KOPT-K1 (cell line): Measurements from ENCODE around the gene SORCS2.

Source experiments
- H3K27ac ChIP-seq: fragments of 200-600 bp; sonication (generic); 2 replicates; pipeline ENCODE4 v1.5.1; 2016; ENCODE audit warnings: antibody characterized with exemption, mild to moderate bottlenecking, low read depth, low read length; ENCODE audit not compliant: poor library complexity, severe bottlenecking
- H3K36me3 ChIP-seq: fragments of 200-600 bp; sonication (generic); 2 replicates; pipeline ENCODE4 v1.5.1; 2017; ENCODE audit warnings: antibody characterized with exemption, mild to moderate bottlenecking, low read length, moderate library complexity; ENCODE audit not compliant: insufficient read depth
- H3K9me3 ChIP-seq: fragments of 200-600 bp; sonication (generic); 2 replicates; pipeline ENCODE4 v1.5.1; 2017; ENCODE audit warnings: antibody characterized with exemption, low read length, mild to moderate bottlenecking; ENCODE audit not compliant: insufficient read depth, poor library complexity, severe bottlenecking

Gene SORCS2

GRCh38 chr4:7713757-7714156 lies 521.4 kb downstream of the SORCS2 start:
- H3K36me3 ChIP-seq = no peaks in the 10 kb centered on the region
- H3K27ac ChIP-seq = no peak overlapping the region
- no peaks in the 10 kb centered on the region for H3K9me3 ChIP-seq

GRCh38 chr4:7714176-7714575 lies 521.8 kb downstream of the SORCS2 start:
- H3K9me3 ChIP-seq = no peaks in the 10 kb centered on the region
- H3K27ac ChIP-seq = no peak overlapping the region
- H3K36me3 ChIP-seq = no peaks in the 10 kb centered on the region

GRCh38 chr4:7714738-7715137 lies 522.4 kb downstream of the SORCS2 start:
- no peak overlapping the region for H3K27ac ChIP-seq
- H3K36me3 ChIP-seq = no peaks in the 10 kb centered on the region
- H3K9me3 ChIP-seq = no peaks in the 10 kb centered on the region

GRCh38 chr4:7715271-7716009 lies 523.1 kb downstream of the SORCS2 start:
- H3K36me3 ChIP-seq = no peaks in the 10 kb centered on the region
- H3K9me3 ChIP-seq = no peaks in the 10 kb centered on the region
- no peak overlapping the region for H3K27ac ChIP-seq

GRCh38 chr4:7716010-7716721 lies 523.8 kb downstream of the SORCS2 start:
- Histone ChIP-seq H3K36me3 (no peaks in the 10 kb centered on the region), H3K9me3 (no peaks in the 10 kb centered on the region), H3K27ac (no peak overlapping the region)

- Histone ChIP-seq H3K9me3 (no peaks in the 10 kb centered on the region), H3K27ac (no peak overlapping the region), H3K36me3 (no peaks in the 10 kb centered on the region)
Observed at GRCh38 chr4:7717161-7717560, 524.8 kb downstream of the SORCS2 start.

GRCh38 chr4:7717946-7718490 lies 525.7 kb downstream of the SORCS2 start:
- H3K9me3 ChIP-seq = no peaks in the 10 kb centered on the region
- no peak overlapping the region for H3K27ac ChIP-seq
- H3K36me3 ChIP-seq = no peaks in the 10 kb centered on the region

- no peaks in the 10 kb centered on the region for H3K9me3 ChIP-seq
- no peak overlapping the region for H3K27ac ChIP-seq
- no peaks in the 10 kb centered on the region for H3K36me3 ChIP-seq
Observed at GRCh38 chr4:7719354-7720174, 527.2 kb downstream of the SORCS2 start.

GRCh38 chr4:7721984-7722551 lies 529.7 kb downstream of the SORCS2 start:
- Histone ChIP-seq H3K36me3 (no peaks in the 10 kb centered on the region), H3K9me3 (no peaks in the 10 kb centered on the region), H3K27ac (no peak overlapping the region)

- Histone ChIP-seq H3K9me3 (no peaks in the 10 kb centered on the region), H3K27ac (no peak overlapping the region), H3K36me3 (no peaks in the 10 kb centered on the region)
Observed at GRCh38 chr4:7722766-7723387, 530.5 kb downstream of the SORCS2 start.

GRCh38 chr4:7723625-7724024 lies 531.3 kb downstream of the SORCS2 start:
- Histone ChIP-seq H3K27ac (no peak overlapping the region), H3K9me3 (no peaks in the 10 kb centered on the region), H3K36me3 (no peaks in the 10 kb centered on the region)

- Histone ChIP-seq H3K36me3 (no peaks in the 10 kb centered on the region), H3K9me3 (no peaks in the 10 kb centered on the region), H3K27ac (no peak overlapping the region)
Observed at GRCh38 chr4:7725951-7726350, 533.6 kb downstream of the SORCS2 start.

- no peaks in the 10 kb centered on the region for H3K36me3 ChIP-seq
- H3K9me3 ChIP-seq = no peaks in the 10 kb centered on the region
- no peak overlapping the region for H3K27ac ChIP-seq
Observed at GRCh38 chr4:7726665-7727413, 534.5 kb downstream of the SORCS2 start.

GRCh38 chr4:7727749-7728148 lies 535.4 kb downstream of the SORCS2 start:
- Histone ChIP-seq H3K27ac (no peak overlapping the region), H3K9me3 (no peaks in the 10 kb centered on the region), H3K36me3 (no peaks in the 10 kb centered on the region)
